Measurements from ENCODE around the gene SRF. TPM values are rescaled to one million over a fixed set of nuclear protein-coding genes. Genes with fewer than 3 reads are reported as not detected.

Gene SRF
- total RNA-seq, 2 donors from 2014 or later = 22.8 to 30.1 TPM

DNA sequence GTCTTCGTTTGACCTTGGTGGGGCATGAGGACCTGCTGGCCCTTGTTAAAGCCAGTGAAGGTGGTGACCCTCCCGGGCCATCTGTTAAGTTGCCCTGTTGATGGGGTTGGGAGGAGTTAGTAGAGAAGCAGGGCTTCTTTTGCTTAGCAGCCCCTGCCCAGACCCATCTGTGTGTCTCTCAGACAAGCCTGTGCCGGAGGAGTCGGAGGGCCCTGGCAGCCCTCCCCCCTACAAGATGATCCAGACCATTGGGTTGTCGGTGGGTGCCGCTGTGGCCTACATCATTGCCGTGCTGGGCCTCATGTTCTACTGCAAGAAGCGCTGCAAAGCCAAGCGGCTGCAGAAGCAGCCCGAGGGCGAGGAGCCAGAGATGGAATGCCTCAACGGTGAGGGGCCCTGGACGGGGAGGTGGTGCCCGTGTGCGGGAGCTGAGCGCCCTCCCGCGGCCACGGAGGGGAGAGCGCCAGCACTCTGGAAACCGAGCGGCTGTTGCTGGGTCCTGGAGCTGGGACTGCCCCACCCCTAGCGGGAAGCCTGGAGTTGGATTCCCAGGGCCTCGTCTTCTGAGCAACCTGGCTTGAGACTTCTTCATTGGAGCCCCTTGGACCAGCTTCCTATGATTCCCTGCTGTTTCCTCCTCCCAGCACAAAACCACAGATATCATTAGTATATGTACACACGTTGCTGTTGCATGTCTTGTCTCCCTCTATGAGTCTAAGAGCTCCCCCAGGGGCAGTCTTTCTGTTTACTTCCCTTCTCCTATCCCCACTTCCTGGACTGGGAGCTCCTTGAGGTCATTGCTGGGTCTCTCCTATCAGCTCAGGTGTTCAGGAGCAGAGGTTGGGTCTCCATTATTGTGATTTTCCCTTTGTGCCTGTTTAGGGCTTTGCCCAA lies 27.6 kb upstream of the SRF start:
- peak; percentile 78 to 83 for DNase-seq
- intact Hi-C loops (cut with DNase I, micrococcal nuclease) = loop anchor here (5.0 to 10.0 kb wide), 3 partner anchors 139 to 241 kb away; no protein-coding TSS in a partner anchor
- peak; percentile 99 for ATAC-seq

DNA sequence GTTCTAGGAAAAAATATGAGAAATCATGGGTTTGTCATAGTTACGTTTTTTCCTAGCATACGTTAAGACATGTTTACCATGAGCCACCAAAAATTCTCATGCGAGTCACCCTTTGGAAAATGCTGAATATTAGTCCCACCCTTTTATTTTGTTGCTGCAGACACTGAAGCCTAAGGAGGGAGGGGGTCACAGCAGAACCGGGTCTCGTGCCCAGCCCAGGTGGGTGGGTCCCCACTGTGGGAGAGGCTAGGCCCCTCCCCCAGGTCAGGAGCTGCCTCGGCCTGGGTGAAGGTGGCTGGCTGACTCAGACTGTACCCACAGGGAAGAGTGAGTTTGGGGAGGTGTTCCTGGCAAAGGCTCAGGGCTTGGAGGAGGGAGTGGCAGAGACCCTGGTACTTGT lies 26.2 kb upstream of the SRF start:
- ATAC-seq (no peak), DNase-seq (no peak)
- intact Hi-C loops (cut with DNase I, micrococcal nuclease) = loop anchor here (5.0 to 10.0 kb wide), 3 partner anchors 140 to 243 kb away; no protein-coding TSS in a partner anchor

DNA sequence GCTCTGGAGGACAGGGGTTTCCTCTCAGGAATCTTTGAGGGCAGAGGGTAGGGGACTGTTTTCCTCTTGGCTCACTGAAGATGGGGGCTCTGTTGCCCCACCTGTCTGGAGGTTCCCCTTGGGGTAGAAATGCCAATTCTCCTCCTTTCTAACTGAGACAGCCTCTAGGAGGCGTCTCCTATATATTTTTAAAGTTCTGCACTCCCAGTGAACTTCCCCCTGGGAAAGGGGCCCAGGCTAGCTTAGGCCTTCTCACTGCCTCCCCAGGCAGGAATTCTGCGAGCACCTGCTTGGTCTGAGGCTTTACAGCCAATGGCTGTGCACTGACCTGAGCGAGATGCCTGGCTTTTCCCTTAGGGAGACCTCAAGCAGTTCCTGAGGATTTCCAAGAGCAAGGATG lies 24.8 kb upstream of the SRF start:
- intact Hi-C loops (cut with DNase I, micrococcal nuclease) = loop anchor here (10.0 kb wide), 2 partner anchors 141 to 241 kb away; no protein-coding TSS in a partner anchor
- DNase-seq (no peak), ATAC-seq (no peak)

GRCh38 chr6:43146709-43147688 lies 24.1 kb upstream of the SRF start:
- no peak for ATAC-seq
- DNase-seq = no peak
- intact Hi-C loops (cut with DNase I, micrococcal nuclease) = loop anchor here (10.0 kb wide), 2 partner anchors 142 to 242 kb away; no protein-coding TSS in a partner anchor

DNA sequence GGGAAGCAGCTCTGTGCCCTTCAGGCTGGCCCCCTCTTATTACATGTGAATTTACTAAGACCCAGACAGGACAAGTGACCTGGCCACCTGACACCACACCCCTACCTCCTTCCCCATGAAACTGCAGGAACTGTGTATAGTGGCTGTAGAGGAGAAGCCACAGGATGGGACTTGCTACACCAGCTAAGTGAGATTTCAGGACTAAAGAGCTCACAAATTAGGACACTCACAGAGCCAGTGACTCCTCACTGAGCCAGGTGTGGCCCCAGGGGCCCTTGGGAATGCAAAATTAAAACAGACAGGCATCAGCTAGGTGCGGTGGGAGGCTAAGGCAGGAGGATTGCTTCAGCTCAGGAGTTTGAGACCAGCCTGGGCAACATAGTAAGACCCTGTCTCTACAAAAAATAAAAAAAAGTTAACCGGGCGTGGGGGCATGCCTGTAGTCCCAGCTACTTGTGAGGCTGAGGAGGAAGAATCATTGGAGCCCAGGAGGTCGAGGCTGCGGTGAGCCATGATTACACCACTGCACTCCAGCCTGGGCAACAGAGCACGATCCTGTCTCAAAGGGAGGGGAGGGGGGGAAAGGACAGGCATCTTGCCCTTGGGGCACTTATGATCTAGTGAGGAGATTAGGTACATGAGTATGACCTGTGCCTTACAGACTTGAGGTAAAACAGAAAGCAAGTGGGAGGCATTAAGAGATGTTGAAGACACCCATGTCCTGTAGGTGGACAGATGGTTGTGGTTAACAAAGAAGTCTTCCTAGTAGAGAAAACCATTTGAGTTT lies 23.2 kb upstream of the SRF start:
- DNase-seq = no peak
- intact Hi-C loops (cut with DNase I, micrococcal nuclease) = loop anchor here (10.0 kb wide), 2 partner anchors 143 to 243 kb away; no protein-coding TSS in a partner anchor
- ATAC-seq = no peak

DNA sequence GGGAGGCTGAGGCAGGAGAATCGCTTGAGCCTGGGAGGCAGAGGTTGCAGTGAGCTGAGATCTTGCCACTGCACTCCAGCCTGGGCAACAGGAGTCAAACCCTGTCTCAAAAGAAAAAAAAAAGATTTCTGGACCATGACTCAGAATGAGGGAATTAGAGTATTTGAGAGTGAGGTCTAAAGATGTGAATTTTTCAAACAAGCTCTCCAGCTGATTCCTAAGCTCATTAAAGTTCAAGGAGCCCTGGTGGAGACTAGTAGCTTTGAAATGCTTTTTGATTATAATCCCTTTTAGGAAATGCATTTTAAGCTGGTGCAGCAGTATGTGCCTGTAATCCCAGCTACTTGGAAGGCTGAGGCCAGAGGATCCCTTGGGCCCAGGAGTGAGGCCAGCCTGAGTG lies 21.8 kb upstream of the SRF start:
- intact Hi-C loops (cut with DNase I, micrococcal nuclease) = loop anchor here (10.0 kb wide), 2 partner anchors 144 to 244 kb away; no protein-coding TSS in a partner anchor
- DNase-seq (no peak), ATAC-seq (no peak)

- peak in 1 of 2 donors; percentile 31 for DNase-seq
- ATAC-seq = peak; percentile 92
- intact Hi-C loops (cut with DNase I, micrococcal nuclease) = no loop called here
Observed at GRCh38 chr6:43150051-43150751, 20.9 kb upstream of the SRF start.

DNA sequence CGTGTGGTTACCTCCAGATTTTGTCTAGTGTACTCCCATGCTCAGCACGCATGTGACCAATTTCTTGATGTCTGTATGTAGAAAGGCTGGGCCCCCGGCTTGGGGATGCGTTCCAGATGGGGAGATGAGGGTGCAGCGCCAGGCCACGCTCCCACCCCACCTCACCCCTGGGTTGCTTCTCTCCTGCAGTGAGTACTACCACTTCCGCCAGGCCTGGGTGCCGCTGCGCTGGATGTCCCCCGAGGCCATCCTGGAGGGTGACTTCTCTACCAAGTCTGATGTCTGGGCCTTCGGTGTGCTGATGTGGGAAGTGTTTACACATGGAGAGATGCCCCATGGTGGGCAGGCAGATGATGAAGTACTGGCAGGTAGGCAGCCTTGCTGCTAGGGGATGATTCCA lies 11.5 kb upstream of the SRF start:
- DNase-seq (no peak), ATAC-seq (no peak)
- intact Hi-C loops (cut with DNase I, micrococcal nuclease) = no loop called here

- DNase-seq (no peak), ATAC-seq (no peak)
- intact Hi-C loops (cut with DNase I, micrococcal nuclease) = no loop called here
Observed at GRCh38 chr6:43163899-43164298, 7.2 kb upstream of the SRF start.

GRCh38 chr6:43170417-43170930 lies 595 bp upstream of the SRF start:
- DNase-seq = peak; percentile 78 to 84

DNA sequence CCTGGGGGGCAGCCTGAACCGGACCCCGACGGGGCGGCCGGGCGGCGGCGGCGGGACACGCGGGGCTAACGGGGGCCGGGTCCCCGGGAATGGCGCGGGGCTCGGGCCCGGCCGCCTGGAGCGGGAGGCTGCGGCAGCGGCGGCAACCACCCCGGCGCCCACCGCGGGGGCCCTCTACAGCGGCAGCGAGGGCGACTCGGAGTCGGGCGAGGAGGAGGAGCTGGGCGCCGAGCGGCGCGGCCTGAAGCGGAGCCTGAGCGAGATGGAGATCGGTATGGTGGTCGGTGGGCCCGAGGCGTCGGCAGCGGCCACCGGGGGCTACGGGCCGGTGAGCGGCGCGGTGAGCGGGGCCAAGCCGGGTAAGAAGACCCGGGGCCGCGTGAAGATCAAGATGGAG lies 636 bp downstream of the SRF start:
- peak in 1 of 2 donors; percentile 53 for DNase-seq
- intact Hi-C loops (cut with DNase I, micrococcal nuclease) = no loop called here
- ATAC-seq = no peak

More at GRCh38 chr6:43170417-43170930, 595 bp upstream of the SRF start:
- ATAC-seq = peak; percentile 51
- intact Hi-C loops (cut with DNase I, micrococcal nuclease) = no loop called here

DNA sequence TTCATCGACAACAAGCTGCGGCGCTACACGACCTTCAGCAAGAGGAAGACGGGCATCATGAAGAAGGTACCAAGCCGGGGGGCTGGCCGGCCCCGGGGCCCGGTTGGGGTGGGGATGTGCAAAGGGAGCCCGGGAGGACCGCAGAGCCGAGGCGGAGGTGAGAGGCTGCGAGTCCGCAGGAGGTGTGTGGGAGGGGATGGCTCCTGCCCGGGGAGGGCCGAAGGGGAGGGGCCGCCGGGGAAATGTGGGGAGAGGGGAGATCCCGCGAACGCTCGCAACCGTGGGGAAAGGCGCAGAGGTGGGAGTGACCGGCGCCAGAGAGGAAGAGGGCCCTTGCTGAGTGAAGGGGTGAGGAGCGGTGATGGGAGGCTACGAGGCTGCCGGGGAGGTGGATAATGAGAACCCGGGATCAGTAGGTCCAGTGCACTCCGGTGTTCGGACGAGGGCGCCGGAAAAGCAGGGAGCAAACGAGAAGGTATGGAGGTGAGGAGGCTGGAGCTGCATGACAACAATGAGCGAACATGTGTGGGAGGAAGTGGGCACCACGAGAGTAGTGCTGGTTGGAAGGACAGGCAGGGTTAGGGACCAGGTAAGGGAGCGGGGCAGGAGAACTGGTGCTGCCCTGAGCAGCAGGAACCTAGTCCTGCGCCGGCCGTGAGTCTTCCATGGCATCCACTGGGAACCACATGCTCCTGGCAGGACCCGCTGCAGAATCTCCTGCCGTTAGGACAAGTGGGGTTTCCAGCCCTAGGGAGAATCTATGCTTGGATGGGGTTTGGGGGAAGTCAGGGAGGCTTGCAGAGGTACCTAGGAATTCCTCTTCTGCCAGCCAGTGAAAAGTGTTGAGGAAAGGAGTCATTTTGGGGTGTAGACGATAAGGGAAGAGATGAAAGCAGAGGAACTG lies 1.3 kb downstream of the SRF start:
- intact Hi-C loops (cut with DNase I, micrococcal nuclease) = no loop called here
- peak; percentile 68 to 73 for DNase-seq
- peak; percentile 2 for ATAC-seq

DNA sequence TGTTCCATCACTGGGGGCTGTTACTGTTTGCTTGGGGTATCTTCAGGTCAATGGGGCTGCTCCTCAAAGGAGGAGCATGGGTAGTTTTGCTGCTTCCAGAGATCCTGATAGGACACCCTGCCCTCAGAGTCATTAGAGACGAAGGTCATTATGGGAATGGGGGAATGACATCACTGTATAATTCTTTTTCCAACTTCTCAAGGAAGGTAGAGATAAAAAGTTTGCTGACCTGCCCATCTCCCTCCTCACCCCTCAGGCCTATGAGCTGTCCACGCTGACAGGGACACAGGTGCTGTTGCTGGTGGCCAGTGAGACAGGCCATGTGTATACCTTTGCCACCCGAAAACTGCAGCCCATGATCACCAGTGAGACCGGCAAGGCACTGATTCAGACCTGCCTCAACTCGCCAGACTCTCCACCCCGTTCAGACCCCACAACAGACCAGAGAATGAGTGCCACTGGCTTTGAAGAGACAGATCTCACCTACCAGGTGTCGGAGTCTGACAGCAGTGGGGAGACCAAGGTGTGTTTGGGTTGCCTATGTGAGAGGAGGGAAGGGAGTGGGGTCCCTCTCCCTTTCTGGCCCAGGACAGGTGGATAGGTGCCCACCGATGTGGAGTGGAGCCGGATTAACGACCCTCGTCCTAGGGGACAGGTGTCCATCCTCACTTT lies 2.7 kb downstream of the SRF start:
- intact Hi-C loops (cut with DNase I, micrococcal nuclease) = no loop called here
- DNase-seq = no peak
- ATAC-seq = no peak

DNA sequence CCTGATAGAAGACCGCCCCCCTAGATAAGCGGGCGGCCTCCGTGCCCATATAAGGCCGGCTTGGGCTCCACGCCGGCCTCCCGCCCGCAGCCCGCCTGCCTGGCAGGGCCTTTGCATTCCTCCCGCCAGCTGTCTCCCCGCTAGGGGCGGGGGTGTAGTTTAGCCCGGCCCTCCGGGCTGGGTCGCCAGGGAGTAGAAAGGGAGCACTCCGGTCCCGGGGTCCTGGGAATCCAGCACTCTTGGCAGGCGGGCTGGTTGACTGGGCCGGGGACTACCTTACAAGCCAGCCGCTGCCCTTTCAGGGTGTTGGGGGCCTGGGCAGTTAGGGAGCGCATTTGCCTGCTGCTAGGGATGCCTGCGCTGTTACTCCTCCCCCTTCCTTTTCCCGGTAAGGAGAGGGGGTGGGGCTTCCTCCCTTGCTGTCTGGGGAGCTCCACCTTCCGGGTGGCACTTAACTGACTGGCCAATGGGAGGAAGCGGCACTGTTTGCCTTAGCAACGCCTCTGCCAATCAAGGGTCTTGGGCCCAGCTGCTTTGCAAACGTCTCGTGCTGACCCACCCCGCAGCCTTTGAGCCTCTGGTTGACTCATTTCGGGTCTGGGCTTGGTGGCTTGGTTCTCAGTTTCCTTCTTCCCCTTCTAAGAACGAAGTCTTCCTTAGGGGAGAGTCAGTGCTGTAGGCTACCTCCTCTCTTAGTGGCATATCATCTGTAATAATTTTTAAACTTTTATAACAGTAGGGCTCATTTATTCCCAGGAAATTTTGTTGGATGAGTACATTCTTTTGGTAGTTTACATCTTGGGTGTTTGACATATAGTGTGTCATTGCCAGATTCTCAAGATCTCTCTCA lies 3.4 kb downstream of the SRF start:
- DNase-seq (peak; percentile 95 to 99), ATAC-seq (peak; percentile 75)
- intact Hi-C loops (cut with DNase I, micrococcal nuclease) = no loop called here

Measured in left colon (tissue), 2 donors.